Erythroblast (primary cell): ENCODE data around the gene CD244.

Source experiments
- GATA1 ChIP-seq: IDR thresholded peaks from 2 replicates; pipeline ENCODE4 v1.6.1; 2011; ENCODE audit warnings: low read depth, mild to moderate bottlenecking, control low read depth, low read length, moderate library complexity
- POLR2A ChIP-seq: IDR thresholded peaks from 2 replicates; pipeline ENCODE4 v1.6.1; 2011; ENCODE audit warnings: mild to moderate bottlenecking, low read length

DNA sequence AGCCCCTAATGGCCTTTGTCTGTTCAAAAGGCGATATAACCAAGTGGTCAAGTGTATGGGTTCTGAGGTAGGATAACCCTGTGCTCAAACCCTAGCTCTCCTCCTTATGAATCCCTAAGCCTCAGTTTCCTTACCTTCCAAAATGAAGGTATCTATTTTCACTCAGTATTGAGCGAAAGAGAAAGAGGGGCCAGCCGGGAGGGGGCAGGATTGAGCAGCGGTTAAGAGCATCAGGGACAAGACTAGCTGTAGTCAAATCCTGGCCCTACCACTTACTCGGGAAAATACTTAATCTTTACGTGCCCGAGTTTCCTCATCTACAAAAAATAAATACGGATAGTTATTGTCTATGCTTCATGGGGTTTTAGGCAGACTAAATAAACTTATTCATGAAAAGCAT is 41.1 kb downstream of the CD244 start:
- no peak for TF ChIP-seq POLR2A
- TF ChIP-seq GATA1, result no peak
